LNCAP (cell line): ENCODE data around the gene GMIP.
A peak's percentile ranks its signal among the peaks of the same experiment; 100 is the strongest.

Experiments used
- CTCF ChIP-seq: fragments of 450-650 bp; IDR thresholded peaks from 2 replicates; pipeline ENCODE4 v1.5.1; 2017; ENCODE audit warnings: mild to moderate bottlenecking

The GMIP gene

GRCh38 chr19:19674315-19674714 is 30.9 kb upstream of the GMIP start:
- TF ChIP-seq CTCF, result no peak

- no peak for TF ChIP-seq CTCF
Measured at GRCh38 chr19:19672816-19673215, 29.4 kb upstream of the GMIP start.

GRCh38 chr19:19670070-19670551 is 26.7 kb upstream of the GMIP start:
- no peak for TF ChIP-seq CTCF

GRCh38 chr19:19668230-19669012 is 25.0 kb upstream of the GMIP start, which contains the start of gene ZNF101:
TSS of gene ZNF101 (plus strand) at chr19:19668839. CDS start at chr19:19668964, 125 bp downstream.
- no peak for TF ChIP-seq CTCF

GRCh38 chr19:19663256-19664120 is 20.0 kb upstream of the GMIP start, which contains the start of gene ATP13A1:
TSS of gene ATP13A1 (minus strand) at chr19:19663676. CDS start at chr19:19663666, 10 bp downstream.
- TF ChIP-seq CTCF, result peak; percentile 37; the same call in 1 of the 2 replicates

- TF ChIP-seq CTCF, result no peak
Measured at GRCh38 chr19:19662871-19663255, 19.4 kb upstream of the GMIP start.

GRCh38 chr19:19662344-19662743 is 18.9 kb upstream of the GMIP start:
- TF ChIP-seq CTCF, result no peak
